HEK293 (cell line): ENCODE data around the gene HADHA.
A peak's percentile ranks its signal among the peaks of the same experiment; 100 is the strongest.

ENCODE experiments used
- CTCF ChIA-PET: fragments of 350-600 bp; formaldehyde crosslinking; extraction: SDS; loops from one replicate; lab custom pipeline; 2021; ENCODE audit warnings: antibody characterized with exemption; lab: Yijun Ruan, JAX
- POLR2A ChIA-PET: fragments of 300-600 bp; formaldehyde crosslinking; extraction: SDS; loops from one replicate; lab custom pipeline; 2020; ENCODE audit warnings: antibody characterized with exemption, inconsistent platforms; lab: Yijun Ruan, JAX
- H3K27ac ChIP-seq: fragments of 200-500 bp; sonication (Bioruptor generic); 2 replicates; pipeline ENCODE4 v1.5.1; 2014; ENCODE audit warnings: low read depth, low read length, control low read depth, inconsistent platforms; ENCODE audit errors: extremely low read depth
- H3K36me3 ChIP-seq, 2 experiments: fragments of 200-500 bp in 1 of 2; sonication (Bioruptor generic) in 1 of 2; 1 replicate in 1 of 2; 2 replicates in 1 of 2; pipeline ENCODE4 v1.5.1; 2014 to 2017; ENCODE audit warnings: inconsistent platforms in 2 of 2, low read length in 2 of 2; ENCODE audit not compliant: control insufficient read depth in 2 of 2, insufficient read depth in 1 of 2
- H3K4me1 ChIP-seq: fragments of 200-500 bp; sonication (Bioruptor generic); 2 replicates; pipeline ENCODE4 v1.5.1; 2014; ENCODE audit warnings: mild to moderate bottlenecking, low read length, inconsistent platforms; ENCODE audit not compliant: control insufficient read depth, insufficient read depth
- H3K4me3 ChIP-seq: 2 replicates; pipeline ENCODE4 v1.5.1; 2011; ENCODE audit warnings: low read depth, mild to moderate bottlenecking, control low read depth, low read length, moderate library complexity
- H3K9me3 ChIP-seq: fragments of 200-500 bp; sonication (Bioruptor generic); 2 replicates; pipeline ENCODE4 v1.5.1; 2014; ENCODE audit warnings: low read depth, low read length, inconsistent platforms; ENCODE audit not compliant: control insufficient read depth, insufficient read depth
- BCL11A ChIP-seq: fragments of 450-650 bp; formaldehyde crosslinking; IDR thresholded peaks from 2 replicates; pipeline ENCODE4 v1.5.1; 2016; ENCODE audit warnings: low read depth, missing biosample characterization, missing genetic modification characterization
- EGR2 ChIP-seq: fragments of 450-650 bp; formaldehyde crosslinking; IDR thresholded peaks from 2 replicates; pipeline ENCODE4 v1.5.1; 2016; ENCODE audit warnings: low read depth, missing biosample characterization, missing genetic modification characterization
- FEZF1 ChIP-seq: fragments of 450-650 bp; formaldehyde crosslinking; IDR thresholded peaks from 2 replicates; pipeline ENCODE4 v1.5.1; 2016; ENCODE audit warnings: missing biosample characterization, missing genetic modification characterization
- KLF10 ChIP-seq: fragments of 450-650 bp; IDR thresholded peaks from 2 replicates; pipeline ENCODE4 v1.5.1; 2018; ENCODE audit warnings: missing biosample characterization, mild to moderate bottlenecking, missing genetic modification characterization
- MEIS1 ChIP-seq: sonication (generic); formaldehyde crosslinking; IDR thresholded peaks from 2 replicates; pipeline ENCODE4 v1.8.1; 2022; ENCODE audit warnings: missing genetic modification reagents, mild to moderate bottlenecking, borderline replicate concordance
- MZF1 ChIP-seq: fragments of 450-650 bp; formaldehyde crosslinking; IDR thresholded peaks from 2 replicates; pipeline ENCODE4 v1.5.1; 2017; ENCODE audit warnings: missing biosample characterization, missing genetic modification characterization, borderline replicate concordance
- SCRT1 ChIP-seq: fragments of 450-650 bp; formaldehyde crosslinking; IDR thresholded peaks from 2 replicates; pipeline ENCODE4 v1.5.1; 2016; ENCODE audit warnings: missing biosample characterization, missing genetic modification characterization, borderline replicate concordance
- ZIC2 ChIP-seq: fragments of 450-650 bp; formaldehyde crosslinking; IDR thresholded peaks from 2 replicates; pipeline ENCODE4 v1.5.1; 2016; ENCODE audit warnings: missing biosample characterization, missing genetic modification characterization
- ZNF394 ChIP-seq: fragments of 450-650 bp; formaldehyde crosslinking; IDR thresholded peaks from 2 replicates; pipeline ENCODE4 v1.5.1; 2016; ENCODE audit warnings: missing biosample characterization, missing genetic modification characterization, mild to moderate bottlenecking, moderate library complexity, borderline replicate concordance
- ZNF843 ChIP-seq: fragments of 450-650 bp; formaldehyde crosslinking; IDR thresholded peaks from 2 replicates; pipeline ENCODE4 v1.5.1; 2016; ENCODE audit warnings: missing biosample characterization, missing genetic modification characterization
- ZXDB ChIP-seq: fragments of 450-650 bp; formaldehyde crosslinking; IDR thresholded peaks from 2 replicates; pipeline ENCODE4 v1.5.1; 2016; ENCODE audit warnings: missing biosample characterization, missing genetic modification characterization
- TF ChIP-seq, protein P1 (sequence below): fragments of 450-650 bp; formaldehyde crosslinking; IDR thresholded peaks from 2 replicates; pipeline ENCODE4 v1.5.1; 2017; ENCODE audit warnings: missing biosample characterization, mild to moderate bottlenecking, missing genetic modification characterization, moderate library complexity
- TF ChIP-seq, protein P2 (sequence below): fragments of 450-650 bp; formaldehyde crosslinking; IDR thresholded peaks from 2 replicates; pipeline ENCODE4 v1.5.1; 2016; ENCODE audit warnings: missing biosample characterization, missing genetic modification characterization, borderline replicate concordance
- TF ChIP-seq, protein P3 (sequence below): fragments of 450-650 bp; IDR thresholded peaks from 2 replicates; pipeline ENCODE4 v1.5.1; 2018; ENCODE audit warnings: missing biosample characterization, mild to moderate bottlenecking, missing genetic modification characterization
- TF ChIP-seq, protein P4 (sequence below): fragments of 450-650 bp; formaldehyde crosslinking; IDR thresholded peaks from 2 replicates; pipeline ENCODE4 v1.5.1; 2017; ENCODE audit warnings: missing biosample characterization, missing genetic modification characterization
- TF ChIP-seq, protein P5 (sequence below): fragments of 450-650 bp; formaldehyde crosslinking; IDR thresholded peaks from 2 replicates; pipeline ENCODE4 v1.5.1; 2016; ENCODE audit warnings: missing biosample characterization, missing genetic modification characterization

HADHA gene

DNA sequence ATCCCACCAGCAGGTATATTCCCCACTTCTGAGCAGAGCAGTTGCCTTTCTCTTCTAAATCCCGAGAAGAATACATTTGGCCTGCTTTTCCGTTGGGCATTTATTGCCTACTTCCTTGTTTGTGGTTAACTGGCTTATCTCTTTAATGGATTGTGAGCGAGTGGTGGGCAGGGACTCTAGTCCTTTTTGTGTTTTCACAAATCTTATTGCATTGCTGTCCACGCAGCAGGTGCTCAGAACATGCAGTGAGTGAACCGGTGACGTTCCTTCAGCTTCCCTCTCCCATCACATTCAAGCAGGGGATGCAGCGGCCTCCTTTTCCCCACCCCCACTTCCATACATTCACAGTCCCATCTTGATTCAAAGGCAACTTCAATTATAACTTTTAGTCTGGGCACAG, 100.4 kb downstream of the HADHA start:
- ChIA-PET POLR2A (no interaction called here), CTCF (interaction anchor here (0.6 to 5.4 kb wide), 16 partner anchors 49 to 353 kb away, joined by 3 to 70 read pairs (median 8); no protein-coding TSS in a partner anchor)
- 0 out of 2 replicates have a peak, but pooled peaks cover 5% of the 10 kb centered on the region for H3K4me1 ChIP-seq
- no peaks in the 10 kb centered on the region for H3K9me3 ChIP-seq
- H3K27ac ChIP-seq = no peak overlapping the region
- no peaks in the 10 kb centered on the region for H3K36me3 ChIP-seq
- peak; percentile 39; the same call in 1 of the 2 replicates for TF ChIP-seq MZF1
- TF ChIP-seq BCL11A (tag by site-specific recombination) = no peak
- TF ChIP-seq, protein P1, sequence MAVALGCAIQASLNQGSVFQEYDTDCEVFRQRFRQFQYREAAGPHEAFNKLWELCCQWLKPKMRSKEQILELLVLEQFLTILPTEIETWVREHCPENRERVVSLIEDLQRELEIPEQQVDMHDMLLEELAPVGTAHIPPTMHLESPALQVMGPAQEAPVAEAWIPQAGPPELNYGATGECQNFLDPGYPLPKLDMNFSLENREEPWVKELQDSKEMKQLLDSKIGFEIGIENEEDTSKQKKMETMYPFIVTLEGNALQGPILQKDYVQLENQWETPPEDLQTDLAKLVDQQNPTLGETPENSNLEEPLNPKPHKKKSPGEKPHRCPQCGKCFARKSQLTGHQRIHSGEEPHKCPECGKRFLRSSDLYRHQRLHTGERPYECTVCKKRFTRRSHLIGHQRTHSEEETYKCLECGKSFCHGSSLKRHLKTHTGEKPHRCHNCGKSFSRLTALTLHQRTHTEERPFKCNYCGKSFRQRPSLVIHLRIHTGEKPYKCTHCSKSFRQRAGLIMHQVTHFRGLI (tag by site-specific recombination) = 0 out of 2 replicates have a peak, but pooled peaks have one; percentile 15
- TF ChIP-seq, protein P2, sequence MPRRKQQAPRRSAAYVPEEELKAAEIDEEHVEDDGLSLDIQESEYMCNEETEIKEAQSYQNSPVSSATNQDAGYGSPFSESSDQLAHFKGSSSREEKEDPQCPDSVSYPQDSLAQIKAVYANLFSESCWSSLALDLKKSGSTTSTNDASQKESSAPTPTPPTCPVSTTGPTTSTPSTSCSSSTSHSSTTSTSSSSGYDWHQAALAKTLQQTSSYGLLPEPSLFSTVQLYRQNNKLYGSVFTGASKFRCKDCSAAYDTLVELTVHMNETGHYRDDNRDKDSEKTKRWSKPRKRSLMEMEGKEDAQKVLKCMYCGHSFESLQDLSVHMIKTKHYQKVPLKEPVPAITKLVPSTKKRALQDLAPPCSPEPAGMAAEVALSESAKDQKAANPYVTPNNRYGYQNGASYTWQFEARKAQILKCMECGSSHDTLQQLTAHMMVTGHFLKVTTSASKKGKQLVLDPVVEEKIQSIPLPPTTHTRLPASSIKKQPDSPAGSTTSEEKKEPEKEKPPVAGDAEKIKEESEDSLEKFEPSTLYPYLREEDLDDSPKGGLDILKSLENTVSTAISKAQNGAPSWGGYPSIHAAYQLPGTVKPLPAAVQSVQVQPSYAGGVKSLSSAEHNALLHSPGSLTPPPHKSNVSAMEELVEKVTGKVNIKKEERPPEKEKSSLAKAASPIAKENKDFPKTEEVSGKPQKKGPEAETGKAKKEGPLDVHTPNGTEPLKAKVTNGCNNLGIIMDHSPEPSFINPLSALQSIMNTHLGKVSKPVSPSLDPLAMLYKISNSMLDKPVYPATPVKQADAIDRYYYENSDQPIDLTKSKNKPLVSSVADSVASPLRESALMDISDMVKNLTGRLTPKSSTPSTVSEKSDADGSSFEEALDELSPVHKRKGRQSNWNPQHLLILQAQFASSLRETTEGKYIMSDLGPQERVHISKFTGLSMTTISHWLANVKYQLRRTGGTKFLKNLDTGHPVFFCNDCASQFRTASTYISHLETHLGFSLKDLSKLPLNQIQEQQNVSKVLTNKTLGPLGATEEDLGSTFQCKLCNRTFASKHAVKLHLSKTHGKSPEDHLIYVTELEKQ (tag by site-specific recombination) = peak; percentile 13; the same call in 1 of the 2 replicates
- 0 out of 2 replicates have a peak, but pooled peaks have one; percentile 27 for TF ChIP-seq EGR2 (tag by site-specific recombination)
- TF ChIP-seq, protein P3, sequence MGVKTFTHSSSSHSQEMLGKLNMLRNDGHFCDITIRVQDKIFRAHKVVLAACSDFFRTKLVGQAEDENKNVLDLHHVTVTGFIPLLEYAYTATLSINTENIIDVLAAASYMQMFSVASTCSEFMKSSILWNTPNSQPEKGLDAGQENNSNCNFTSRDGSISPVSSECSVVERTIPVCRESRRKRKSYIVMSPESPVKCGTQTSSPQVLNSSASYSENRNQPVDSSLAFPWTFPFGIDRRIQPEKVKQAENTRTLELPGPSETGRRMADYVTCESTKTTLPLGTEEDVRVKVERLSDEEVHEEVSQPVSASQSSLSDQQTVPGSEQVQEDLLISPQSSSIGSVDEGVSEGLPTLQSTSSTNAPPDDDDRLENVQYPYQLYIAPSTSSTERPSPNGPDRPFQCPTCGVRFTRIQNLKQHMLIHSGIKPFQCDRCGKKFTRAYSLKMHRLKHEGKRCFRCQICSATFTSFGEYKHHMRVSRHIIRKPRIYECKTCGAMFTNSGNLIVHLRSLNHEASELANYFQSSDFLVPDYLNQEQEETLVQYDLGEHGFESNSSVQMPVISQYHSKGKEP (tag by site-specific recombination) = peak; percentile 91
- peak; percentile 66 for TF ChIP-seq FEZF1 (tag by site-specific recombination)
- TF ChIP-seq, protein P4, sequence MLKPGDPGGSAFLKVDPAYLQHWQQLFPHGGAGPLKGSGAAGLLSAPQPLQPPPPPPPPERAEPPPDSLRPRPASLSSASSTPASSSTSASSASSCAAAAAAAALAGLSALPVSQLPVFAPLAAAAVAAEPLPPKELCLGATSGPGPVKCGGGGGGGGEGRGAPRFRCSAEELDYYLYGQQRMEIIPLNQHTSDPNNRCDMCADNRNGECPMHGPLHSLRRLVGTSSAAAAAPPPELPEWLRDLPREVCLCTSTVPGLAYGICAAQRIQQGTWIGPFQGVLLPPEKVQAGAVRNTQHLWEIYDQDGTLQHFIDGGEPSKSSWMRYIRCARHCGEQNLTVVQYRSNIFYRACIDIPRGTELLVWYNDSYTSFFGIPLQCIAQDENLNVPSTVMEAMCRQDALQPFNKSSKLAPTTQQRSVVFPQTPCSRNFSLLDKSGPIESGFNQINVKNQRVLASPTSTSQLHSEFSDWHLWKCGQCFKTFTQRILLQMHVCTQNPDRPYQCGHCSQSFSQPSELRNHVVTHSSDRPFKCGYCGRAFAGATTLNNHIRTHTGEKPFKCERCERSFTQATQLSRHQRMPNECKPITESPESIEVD (tag by site-specific recombination) = peak; percentile 38; the same call in 1 of the 2 replicates
- peak; percentile 49; the same call in 1 of the 2 replicates for TF ChIP-seq SCRT1 (tag by site-specific recombination)
- no peak for TF ChIP-seq KLF10 (tag by site-specific recombination)
- peak; percentile 27; the same call in 1 of the 2 replicates for TF ChIP-seq ZXDB (tag by site-specific recombination)
- TF ChIP-seq, protein P5, sequence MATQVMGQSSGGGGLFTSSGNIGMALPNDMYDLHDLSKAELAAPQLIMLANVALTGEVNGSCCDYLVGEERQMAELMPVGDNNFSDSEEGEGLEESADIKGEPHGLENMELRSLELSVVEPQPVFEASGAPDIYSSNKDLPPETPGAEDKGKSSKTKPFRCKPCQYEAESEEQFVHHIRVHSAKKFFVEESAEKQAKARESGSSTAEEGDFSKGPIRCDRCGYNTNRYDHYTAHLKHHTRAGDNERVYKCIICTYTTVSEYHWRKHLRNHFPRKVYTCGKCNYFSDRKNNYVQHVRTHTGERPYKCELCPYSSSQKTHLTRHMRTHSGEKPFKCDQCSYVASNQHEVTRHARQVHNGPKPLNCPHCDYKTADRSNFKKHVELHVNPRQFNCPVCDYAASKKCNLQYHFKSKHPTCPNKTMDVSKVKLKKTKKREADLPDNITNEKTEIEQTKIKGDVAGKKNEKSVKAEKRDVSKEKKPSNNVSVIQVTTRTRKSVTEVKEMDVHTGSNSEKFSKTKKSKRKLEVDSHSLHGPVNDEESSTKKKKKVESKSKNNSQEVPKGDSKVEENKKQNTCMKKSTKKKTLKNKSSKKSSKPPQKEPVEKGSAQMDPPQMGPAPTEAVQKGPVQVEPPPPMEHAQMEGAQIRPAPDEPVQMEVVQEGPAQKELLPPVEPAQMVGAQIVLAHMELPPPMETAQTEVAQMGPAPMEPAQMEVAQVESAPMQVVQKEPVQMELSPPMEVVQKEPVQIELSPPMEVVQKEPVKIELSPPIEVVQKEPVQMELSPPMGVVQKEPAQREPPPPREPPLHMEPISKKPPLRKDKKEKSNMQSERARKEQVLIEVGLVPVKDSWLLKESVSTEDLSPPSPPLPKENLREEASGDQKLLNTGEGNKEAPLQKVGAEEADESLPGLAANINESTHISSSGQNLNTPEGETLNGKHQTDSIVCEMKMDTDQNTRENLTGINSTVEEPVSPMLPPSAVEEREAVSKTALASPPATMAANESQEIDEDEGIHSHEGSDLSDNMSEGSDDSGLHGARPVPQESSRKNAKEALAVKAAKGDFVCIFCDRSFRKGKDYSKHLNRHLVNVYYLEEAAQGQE (tag by site-specific recombination) = peak; percentile 72
- no peak for TF ChIP-seq MEIS1 (CRISPR knock-in tag)
- peak; percentile 50; the same call in 1 of the 2 replicates for TF ChIP-seq ZNF843 (tag by site-specific recombination)
- TF ChIP-seq ZIC2 = peak; percentile 74
- TF ChIP-seq ZNF394 (tag by site-specific recombination) = no peak
- H3K4me3 ChIP-seq = no peak overlapping the region
